Measurements from ENCODE around the gene JMJD1C.

- TF ChIP-seq CTCF (IDR thresholded peaks at IDR 0.05; ENCODE audit: low read depth, low read length, poor library complexity, severe bottlenecking) (no peak), EZH2phosphoT487 (IDR thresholded peaks at IDR 0.05; ENCODE audit: borderline replicate concordance, low read length) (no peak)
These were observed 89.9 kb downstream of the JMJD1C start for GRCh38 chr10:63375859-63376258.
